MCF 10A (cell line): Measurements from ENCODE around the gene BRINP3. TPM values are rescaled to one million over a fixed set of nuclear protein-coding genes. Genes with fewer than 3 reads are reported as not detected.

Experiments
- BruUV-seq: library from RNA; stranded (reverse); fragments of 400-500 nt; replicated peaks from 2 replicates; lab custom pipeline; 2021; lab: Mats Ljungman, UMichigan
- CTCF ChIA-PET: fragments of 300-600 bp; sonication (Branson Sonifier 250); formaldehyde crosslinking; extraction: SDS; loops from one replicate; lab custom pipeline; 2021; ENCODE audit warnings: antibody characterized with exemption, inconsistent platforms; lab: Yijun Ruan, JAX
- POLR2A ChIA-PET: fragments of 300-600, 350-650 bp; sonication (Branson Sonifier 250); formaldehyde crosslinking; extraction: SDS; loops from one replicate; lab custom pipeline; 2020; ENCODE audit warnings: antibody characterized with exemption, inconsistent platforms; lab: Yijun Ruan, JAX
- DNase-seq: peaks from one replicate; pipeline ENCODE4 v3.0.0-alpha.2; 2018; ENCODE audit not compliant: unreplicated experiment
- H3K27ac Mint-ChIP-seq: one replicate; pipeline ENCODE4 v1.8.0; 2022; ENCODE audit warnings: mild to moderate bottlenecking, low read depth, mixed read lengths; ENCODE audit not compliant: unreplicated experiment
- H3K27me3 Mint-ChIP-seq: one replicate; pipeline ENCODE4 v1.8.0; 2022; ENCODE audit warnings: mixed read lengths; ENCODE audit not compliant: insufficient read depth, unreplicated experiment
- H3K36me3 Mint-ChIP-seq: one replicate; pipeline ENCODE4 v1.8.0; 2022; ENCODE audit warnings: mild to moderate bottlenecking, moderate library complexity, mixed read lengths; ENCODE audit not compliant: insufficient read depth, unreplicated experiment
- H3K4me1 Mint-ChIP-seq: one replicate; pipeline ENCODE4 v1.8.0; 2022; ENCODE audit warnings: mixed read lengths; ENCODE audit not compliant: insufficient read depth, unreplicated experiment
- H3K4me3 Mint-ChIP-seq: one replicate; pipeline ENCODE4 v1.8.0; 2022; ENCODE audit warnings: mild to moderate bottlenecking, moderate library complexity, mixed read lengths; ENCODE audit not compliant: unreplicated experiment
- H3K9me3 Mint-ChIP-seq: one replicate; pipeline ENCODE4 v1.8.0; 2022; ENCODE audit warnings: mixed read lengths; ENCODE audit not compliant: unreplicated experiment
- CTCF ChIP-seq: fragments of 200-600 bp; IDR thresholded peaks from one replicate; pipeline ENCODE4 v1.8.0; 2022; ENCODE audit warnings: antibody characterized with exemption, mild to moderate bottlenecking; ENCODE audit not compliant: unreplicated experiment
- intact Hi-C: fragments of 100-400 bp; cut with micrococcal nuclease; formaldehyde crosslinking; loops from 2 replicates; pipeline ENCODE4 v1.14.1; 2022
- total RNA-seq: library from RNA; stranded (reverse); gene quantifications from 2 replicates; pipeline ENCODE4 v1.2.3, GENCODE V29; 2022

Gene BRINP3
- total RNA-seq, 1 experiment from 2014 or later, result 0.26 TPM

GRCh38 chr1:190098107-190098506, 379.6 kb downstream of the BRINP3 start:
- Mint-ChIP-seq H3K4me1 (no peaks in the 10 kb centered on the region), H3K27ac (no peak overlapping the region), H3K36me3 (peaks cover 4% of the 10 kb centered on the region), H3K4me3 (no peak overlapping the region), H3K27me3 (no peaks in the 10 kb centered on the region), H3K9me3 (no peaks in the 10 kb centered on the region)
- intact Hi-C loops, result no loop called here
- CTCF ChIA-PET, result no interaction called here
- POLR2A ChIA-PET, result interaction anchor here (0.9 kb wide), 1 partner anchor 8 kb away, joined by 3 read pairs; no protein-coding TSS in a partner anchor
- TF ChIP-seq CTCF, result no peak
- no TSS peak for BruUV-seq
- DNase-seq, result no peak

GRCh38 chr1:190095596-190095995, 382.1 kb downstream of the BRINP3 start:
- no peak overlapping the region for H3K27ac Mint-ChIP-seq
- H3K9me3 Mint-ChIP-seq, result no peaks in the 10 kb centered on the region
- POLR2A ChIA-PET, result no interaction called here
- peaks cover under 1% of the 10 kb centered on the region for H3K36me3 Mint-ChIP-seq
- CTCF ChIA-PET, result interaction anchor here (0.5 to 1.4 kb wide), 4 partner anchors 13 to 106 kb away, joined by 3 to 5 read pairs (median 4); no protein-coding TSS in a partner anchor
- H3K4me3 Mint-ChIP-seq, result no peak overlapping the region
- no TSS peak for BruUV-seq
- H3K27me3 Mint-ChIP-seq, result no peaks in the 10 kb centered on the region
- no peak for DNase-seq
- no peaks in the 10 kb centered on the region for H3K4me1 Mint-ChIP-seq
- intact Hi-C loops, result no loop called here
- no peak for TF ChIP-seq CTCF

GRCh38 chr1:190084552-190084951, 393.1 kb downstream of the BRINP3 start:
- TF ChIP-seq CTCF, result peak; percentile 18
- CTCF ChIA-PET, result interaction anchor here (0.7 kb wide), 1 partner anchor 113 kb away, joined by 3 read pairs; no protein-coding TSS in a partner anchor
- no peaks in the 10 kb centered on the region for H3K9me3 Mint-ChIP-seq
- H3K4me1 Mint-ChIP-seq, result no peaks in the 10 kb centered on the region
- POLR2A ChIA-PET, result no interaction called here
- no peak for DNase-seq
- no peak overlapping the region for H3K27ac Mint-ChIP-seq
- no peaks in the 10 kb centered on the region for H3K36me3 Mint-ChIP-seq
- BruUV-seq, result no TSS peak
- intact Hi-C loops, result no loop called here
- no peaks in the 10 kb centered on the region for H3K27me3 Mint-ChIP-seq
- no peak overlapping the region for H3K4me3 Mint-ChIP-seq

GRCh38 chr1:190068304-190068703, 409.4 kb downstream of the BRINP3 start:
- Mint-ChIP-seq H3K9me3 (no peaks in the 10 kb centered on the region), H3K27ac (no peak overlapping the region), H3K36me3 (no peaks in the 10 kb centered on the region), H3K4me1 (no peaks in the 10 kb centered on the region), H3K27me3 (no peaks in the 10 kb centered on the region), H3K4me3 (no peak overlapping the region)
- no TSS peak for BruUV-seq
- intact Hi-C loops, result no loop called here
- TF ChIP-seq CTCF, result no peak
- peak; percentile 40 for DNase-seq
- POLR2A ChIA-PET, result interaction anchor here (0.6 to 1.3 kb wide), 4 partner anchors 8 to 165 kb away, joined by 3 read pairs; no protein-coding TSS in a partner anchor
- CTCF ChIA-PET, result no interaction called here
